Left kidney (tissue), 8 donors: ENCODE results near the gene TLR2. TPM values are rescaled to one million over a fixed set of nuclear protein-coding genes. Genes with fewer than 3 reads are reported as not detected.

Source experiments
- DNase-seq: peaks from one replicate; pipeline ENCODE4 v3.0.0-alpha.2; 2013
- long read RNA-seq, 8 donors: transcript quantifications; one replicate each; lab custom pipeline, GENCODE V29; 2026
- polyA plus RNA-seq: library from polyadenylated mRNA; unstranded; fragments of 120-200 nt; gene quantifications from one replicate; pipeline ENCODE4 v1.2.1, GENCODE V29; 2013; ENCODE audit not compliant: insufficient read length

Gene TLR2, protein sequence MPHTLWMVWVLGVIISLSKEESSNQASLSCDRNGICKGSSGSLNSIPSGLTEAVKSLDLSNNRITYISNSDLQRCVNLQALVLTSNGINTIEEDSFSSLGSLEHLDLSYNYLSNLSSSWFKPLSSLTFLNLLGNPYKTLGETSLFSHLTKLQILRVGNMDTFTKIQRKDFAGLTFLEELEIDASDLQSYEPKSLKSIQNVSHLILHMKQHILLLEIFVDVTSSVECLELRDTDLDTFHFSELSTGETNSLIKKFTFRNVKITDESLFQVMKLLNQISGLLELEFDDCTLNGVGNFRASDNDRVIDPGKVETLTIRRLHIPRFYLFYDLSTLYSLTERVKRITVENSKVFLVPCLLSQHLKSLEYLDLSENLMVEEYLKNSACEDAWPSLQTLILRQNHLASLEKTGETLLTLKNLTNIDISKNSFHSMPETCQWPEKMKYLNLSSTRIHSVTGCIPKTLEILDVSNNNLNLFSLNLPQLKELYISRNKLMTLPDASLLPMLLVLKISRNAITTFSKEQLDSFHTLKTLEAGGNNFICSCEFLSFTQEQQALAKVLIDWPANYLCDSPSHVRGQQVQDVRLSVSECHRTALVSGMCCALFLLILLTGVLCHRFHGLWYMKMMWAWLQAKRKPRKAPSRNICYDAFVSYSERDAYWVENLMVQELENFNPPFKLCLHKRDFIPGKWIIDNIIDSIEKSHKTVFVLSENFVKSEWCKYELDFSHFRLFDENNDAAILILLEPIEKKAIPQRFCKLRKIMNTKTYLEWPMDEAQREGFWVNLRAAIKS
- polyA plus RNA-seq = 9.8 TPM
- long read RNA-seq, donor 1, full-length matches to known transcripts = 2 of 2 reads
- long read RNA-seq, donor 1, partial matches to known transcripts = 0 of 2 reads
- long read RNA-seq, donor 1, other reads (novel, unspliced or antisense) = 0 of 2 reads
- long read RNA-seq, donor 2, full-length matches to known transcripts = 5 of 5 reads
- long read RNA-seq, donor 2, partial matches to known transcripts = 0 of 5 reads
- long read RNA-seq, donor 2, other reads (novel, unspliced or antisense) = 0 of 5 reads
- long read RNA-seq, donor 3, full-length matches to known transcripts = 2 of 2 reads
- long read RNA-seq, donor 3, partial matches to known transcripts = 0 of 2 reads
- long read RNA-seq, donor 3, other reads (novel, unspliced or antisense) = 0 of 2 reads
- long read RNA-seq, donor 4, full-length matches to known transcripts = 1 of 1 reads
- long read RNA-seq, donor 4, partial matches to known transcripts = 0 of 1 reads
- long read RNA-seq, donor 4, other reads (novel, unspliced or antisense) = 0 of 1 reads
- long read RNA-seq, donor 5, full-length matches to known transcripts = 3 of 3 reads
- long read RNA-seq, donor 5, partial matches to known transcripts = 0 of 3 reads
- long read RNA-seq, donor 5, other reads (novel, unspliced or antisense) = 0 of 3 reads
- long read RNA-seq, donor 6 = 0 reads
- long read RNA-seq, donor 7, full-length matches to known transcripts = 3 of 3 reads
- long read RNA-seq, donor 7, partial matches to known transcripts = 0 of 3 reads
- long read RNA-seq, donor 7, other reads (novel, unspliced or antisense) = 0 of 3 reads
- long read RNA-seq, donor 8, full-length matches to known transcripts = 2 of 2 reads
- long read RNA-seq, donor 8, partial matches to known transcripts = 0 of 2 reads
- long read RNA-seq, donor 8, other reads (novel, unspliced or antisense) = 0 of 2 reads

DNA sequence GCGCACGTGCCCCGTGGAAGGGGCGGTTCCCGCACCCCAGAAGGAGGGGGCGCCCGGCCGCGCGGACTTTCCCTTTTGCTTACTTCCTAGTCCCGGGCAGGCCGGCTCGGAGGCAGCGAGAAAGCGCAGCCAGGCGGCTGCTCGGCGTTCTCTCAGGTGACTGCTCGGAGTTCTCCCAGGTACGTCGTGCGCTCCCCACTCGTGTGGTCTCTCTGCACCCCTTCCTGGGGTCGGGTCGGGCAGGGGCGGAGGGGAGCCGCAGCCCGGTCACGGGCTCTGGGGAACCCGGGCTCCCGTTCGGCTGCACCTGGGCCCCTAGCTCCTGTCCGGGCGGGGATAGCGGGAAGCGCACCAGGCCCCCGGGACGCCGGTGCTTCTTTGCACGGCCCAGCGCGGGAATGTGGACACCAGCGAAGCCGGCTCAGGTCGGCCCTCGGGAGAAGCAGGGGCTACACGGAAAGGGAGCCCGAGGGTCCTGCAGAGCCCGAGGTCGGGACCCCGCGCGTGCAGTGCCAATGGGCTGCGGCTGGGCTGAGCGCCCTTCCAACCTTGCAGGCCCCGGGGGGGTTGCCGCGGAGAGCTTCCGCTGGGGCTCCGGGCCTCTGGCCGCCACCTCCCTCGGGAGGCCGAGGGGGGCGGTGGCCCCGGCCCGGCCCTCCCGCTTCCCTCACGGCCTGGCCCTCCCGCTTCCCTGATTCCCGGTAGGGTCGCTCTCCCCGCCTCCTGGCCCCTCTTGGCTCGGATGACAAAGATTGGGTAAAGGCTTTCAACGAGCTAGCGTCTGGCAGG lies at the start of gene TLR2:
TSS of gene TLR2 (plus strand) at position 99 of the 789 bp plus-strand sequence. CDS start 18,628 bp downstream, outside the sequence.
- peak; percentile 33 for DNase-seq

DNA sequence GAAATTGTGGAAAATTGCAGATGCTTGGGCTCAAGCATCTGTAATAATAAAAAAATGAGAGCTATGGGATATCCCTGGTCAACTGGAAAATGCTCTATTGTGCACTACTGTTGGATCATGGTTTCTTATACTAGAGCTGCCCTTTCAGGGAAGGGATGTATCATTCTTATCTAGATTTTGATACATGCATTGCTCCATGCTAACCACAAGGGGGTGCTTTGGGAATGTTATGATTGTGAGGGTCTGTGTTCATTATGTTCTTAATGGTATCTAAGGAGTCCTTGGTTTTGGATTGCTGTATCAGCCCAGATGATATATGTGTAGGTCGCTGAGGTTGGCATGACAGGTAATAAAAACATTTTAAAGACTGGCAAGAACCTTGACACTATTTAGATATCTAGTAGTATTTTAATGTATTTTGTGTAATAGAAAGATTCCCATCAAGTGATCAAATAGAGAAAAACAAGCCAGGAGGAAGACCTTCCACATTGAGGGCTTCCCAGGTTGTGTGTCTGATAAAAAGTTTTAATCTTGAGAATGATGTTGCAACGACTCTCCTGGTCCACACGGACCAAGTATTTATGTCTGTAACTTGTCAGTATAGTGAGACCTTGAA lies 49.2 kb upstream of the TLR2 start:
- no peak for DNase-seq

DNA sequence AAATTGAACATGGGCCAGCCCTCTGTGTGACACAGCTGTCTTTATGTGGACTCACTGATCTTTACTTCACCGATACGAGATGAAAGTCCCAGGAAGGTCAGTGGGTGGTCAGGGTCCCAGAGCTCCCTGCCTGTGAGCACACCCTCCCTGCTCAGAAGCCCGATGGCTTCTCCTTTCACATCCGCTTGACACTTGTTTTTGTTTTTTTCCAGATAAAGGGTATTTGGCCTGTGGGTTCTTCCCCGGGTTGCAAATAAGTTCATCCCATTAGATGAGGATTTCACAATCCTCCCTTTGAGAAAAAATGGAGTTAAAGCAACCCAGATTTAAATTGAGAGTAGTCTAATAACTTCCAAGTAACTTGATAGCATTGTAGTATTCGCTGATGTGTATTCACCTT lies 48.2 kb upstream of the TLR2 start:
- no peak for DNase-seq

DNA sequence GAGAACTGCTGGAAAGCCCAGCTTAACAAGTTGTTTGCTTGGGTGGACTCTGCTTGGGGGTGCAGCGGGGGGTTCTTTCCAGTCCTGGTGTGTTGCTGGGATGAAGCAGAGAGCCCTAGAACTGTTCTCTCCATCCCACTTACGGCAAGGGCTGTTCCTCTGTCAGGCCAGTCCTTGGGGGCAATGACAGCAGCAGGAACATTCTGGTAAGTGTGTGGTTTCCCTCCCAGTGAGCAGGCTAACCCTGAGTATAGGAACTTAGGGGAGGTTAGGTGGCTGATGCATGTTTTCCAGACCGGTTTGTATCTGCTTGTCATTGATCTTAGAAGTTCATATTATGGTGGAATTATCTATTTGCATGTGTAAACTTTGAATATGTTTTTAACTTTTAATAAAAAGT lies 46.9 kb upstream of the TLR2 start:
- no peak for DNase-seq

DNA sequence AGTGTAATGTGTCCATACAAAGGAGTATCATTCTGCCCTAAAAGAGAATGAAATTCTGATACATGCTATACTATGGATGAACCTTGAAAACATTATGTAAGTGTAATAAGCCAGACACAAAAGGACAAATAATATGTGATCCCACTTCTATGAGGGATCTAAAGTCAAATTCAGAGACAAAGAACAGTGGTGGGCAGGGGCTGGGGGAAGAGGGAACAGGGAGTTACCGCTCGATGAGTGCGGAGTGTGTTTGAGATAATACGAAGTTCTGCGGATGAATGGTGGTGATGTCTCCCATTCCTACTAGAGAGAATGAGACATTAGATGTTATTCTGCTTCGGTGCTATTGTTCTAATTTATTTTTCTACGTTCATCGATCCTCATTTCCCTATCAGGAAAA lies 46.1 kb upstream of the TLR2 start:
- no peak for DNase-seq

DNA sequence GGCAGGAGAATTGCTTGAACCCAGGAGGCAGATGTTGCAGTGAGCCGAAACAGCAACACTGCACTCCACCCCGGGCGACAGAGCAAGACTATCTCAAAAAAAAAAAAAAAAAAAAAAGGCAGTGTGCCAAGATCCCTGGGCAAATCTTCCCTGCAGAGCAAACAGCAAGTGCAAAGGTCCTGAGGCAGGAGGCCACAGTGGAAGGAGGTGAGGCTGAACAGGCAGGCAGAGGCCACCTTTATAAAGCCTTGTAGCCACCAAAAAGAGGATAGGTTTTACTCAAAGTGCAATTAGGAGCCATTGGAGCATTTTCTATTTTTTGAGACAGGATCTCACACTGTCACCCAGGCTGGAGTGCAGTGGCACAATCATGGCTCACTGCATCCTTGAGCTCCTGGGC lies 45.1 kb upstream of the TLR2 start:
- no peak for DNase-seq

DNA sequence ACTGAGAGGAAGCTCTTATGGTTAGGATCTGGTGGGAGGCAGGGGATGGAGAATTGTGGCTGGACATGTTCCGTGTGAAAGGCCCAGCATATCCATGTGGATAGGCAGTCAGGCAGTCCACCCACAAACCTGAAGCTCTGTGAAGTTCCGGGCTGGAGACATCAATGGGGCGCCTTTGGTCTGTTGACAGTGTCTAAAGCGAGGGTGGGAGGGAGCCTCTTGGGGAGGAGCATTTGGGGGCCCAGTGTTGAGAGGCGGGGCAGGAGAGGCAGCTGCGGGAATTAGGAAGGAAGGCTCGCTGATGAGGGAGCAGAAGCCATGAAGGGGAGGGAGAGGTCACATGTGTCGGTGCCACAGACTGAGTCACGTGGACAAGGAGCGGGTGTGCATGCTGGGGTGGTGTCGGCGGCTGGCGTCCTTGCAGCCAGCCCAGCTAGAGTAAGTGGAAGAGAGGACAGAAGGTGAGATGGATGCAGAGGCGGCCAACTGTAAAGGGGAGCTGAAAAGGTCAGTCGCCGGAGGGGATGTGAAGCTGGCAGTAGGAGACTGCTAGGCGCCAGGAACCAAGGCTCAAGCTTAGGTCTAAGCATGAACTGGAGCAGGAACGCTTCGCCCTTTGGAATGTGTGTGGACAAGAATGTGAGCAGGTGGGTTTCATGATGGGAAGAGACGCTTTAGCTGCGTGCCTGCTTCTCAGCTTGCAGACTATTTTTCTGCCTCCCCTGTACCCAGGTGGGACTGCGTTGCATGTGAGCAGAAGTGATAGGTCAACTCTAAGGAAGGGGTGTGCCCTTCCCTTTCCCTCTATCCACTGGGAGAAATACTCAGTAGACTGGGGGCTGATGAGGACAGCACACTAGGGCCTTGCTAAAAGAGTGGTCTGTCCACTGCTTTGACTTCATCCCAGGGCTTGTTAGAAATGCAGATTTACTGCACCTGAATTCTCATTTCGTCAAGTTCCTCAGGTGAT lies 44.0 kb upstream of the TLR2 start:
- peak; percentile 34 for DNase-seq

DNA sequence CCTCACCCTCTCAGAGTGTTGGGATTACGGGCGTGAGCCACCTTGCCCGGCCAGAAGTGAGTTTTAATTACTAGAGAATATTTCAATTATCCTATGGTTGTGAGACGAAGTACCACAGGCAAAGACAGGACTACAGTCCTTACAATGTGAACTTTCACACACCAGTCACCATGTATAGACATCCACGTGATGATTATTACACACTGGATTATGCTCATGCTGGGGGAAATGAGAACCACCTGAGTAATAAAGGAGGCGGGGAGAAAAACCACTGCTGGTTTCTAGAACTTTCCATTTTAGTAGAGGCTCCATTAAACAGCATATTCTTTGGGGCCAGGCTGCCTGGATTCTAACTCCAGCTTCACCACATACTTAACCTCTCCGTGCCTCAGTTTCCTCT lies 42.5 kb upstream of the TLR2 start:
- DNase-seq = no peak

DNA sequence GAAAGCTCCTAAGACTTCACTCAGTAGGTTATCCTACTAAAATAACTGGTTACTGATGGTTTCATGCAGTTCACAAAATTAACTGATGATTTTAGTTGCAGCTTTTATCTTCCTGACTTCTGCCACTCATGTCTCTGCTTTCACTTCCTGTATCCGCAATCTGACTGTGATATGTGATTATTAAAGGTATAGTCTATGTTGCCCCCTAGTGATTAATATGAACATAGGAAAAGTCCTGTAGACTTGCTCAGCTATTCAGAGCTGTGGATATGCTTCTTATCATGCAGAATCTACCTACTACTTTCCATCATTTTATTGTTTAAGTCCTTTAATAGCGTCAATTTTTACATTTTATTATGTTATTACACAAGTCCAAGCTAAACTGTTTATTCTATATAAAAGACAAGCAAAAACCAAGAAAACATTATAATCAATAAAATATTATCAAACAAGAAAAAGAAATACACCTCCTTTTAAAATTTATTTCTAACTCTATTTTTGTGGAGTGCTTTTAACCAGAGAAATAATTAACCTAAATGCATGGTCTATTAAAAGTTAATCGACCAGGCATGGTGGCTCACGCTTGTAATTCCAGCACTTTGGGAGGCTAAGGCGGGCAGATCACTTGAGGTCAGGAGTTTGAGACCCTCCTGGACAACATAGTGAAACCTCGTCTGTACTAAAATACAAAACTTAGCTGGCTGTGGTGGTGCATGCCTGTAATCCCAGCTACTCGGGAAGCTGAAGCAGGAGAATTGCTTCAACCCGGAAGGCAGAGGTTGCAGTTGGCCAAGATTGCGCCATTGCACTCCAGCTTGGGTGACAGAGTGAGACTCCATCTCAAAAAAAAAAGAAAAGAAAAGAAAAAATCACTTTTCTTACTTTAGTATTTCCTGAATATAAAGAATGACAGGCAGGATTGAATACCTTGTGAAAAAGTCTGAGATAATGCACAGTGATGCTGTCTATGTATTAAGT lies 40.4 kb upstream of the TLR2 start:
- peak; percentile 44 for DNase-seq

DNA sequence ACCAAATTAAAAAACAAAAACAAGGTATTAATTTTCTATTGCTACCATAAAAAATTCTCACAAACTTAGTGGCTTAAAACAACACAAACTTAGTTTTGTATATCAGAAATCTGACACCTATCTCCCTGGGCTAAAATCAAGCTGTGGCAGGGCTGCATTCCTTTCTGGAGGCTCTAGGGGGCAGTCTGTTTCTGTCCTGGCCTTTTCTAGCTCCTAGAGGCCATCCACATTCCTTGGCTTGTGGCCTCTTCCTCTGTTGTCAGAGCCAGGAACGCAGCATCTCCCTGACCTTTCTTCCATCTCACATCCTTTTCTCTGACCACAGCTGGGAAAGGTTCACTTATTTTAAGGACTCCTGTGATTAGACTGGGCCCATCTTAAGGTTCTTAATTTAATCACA lies 38.9 kb upstream of the TLR2 start:
- no peak for DNase-seq

DNA sequence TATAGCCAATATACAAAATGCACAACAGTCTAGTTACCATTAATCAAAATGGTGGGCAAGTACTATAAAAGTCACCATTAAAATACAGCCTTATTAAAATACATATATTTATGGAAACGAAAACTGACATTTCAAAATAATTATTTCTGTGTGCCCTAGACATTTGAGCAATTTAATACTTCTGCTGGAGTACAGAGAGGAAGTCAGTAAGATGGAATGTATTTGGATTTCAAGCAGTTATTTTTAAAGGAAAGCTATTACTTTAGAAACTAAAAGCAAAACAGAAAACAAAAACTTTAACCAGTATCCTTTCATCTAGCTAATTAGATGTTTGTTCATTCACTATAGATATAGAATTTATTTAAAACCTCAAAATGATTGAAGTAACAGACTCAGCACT lies 37.8 kb upstream of the TLR2 start:
- DNase-seq = no peak

DNA sequence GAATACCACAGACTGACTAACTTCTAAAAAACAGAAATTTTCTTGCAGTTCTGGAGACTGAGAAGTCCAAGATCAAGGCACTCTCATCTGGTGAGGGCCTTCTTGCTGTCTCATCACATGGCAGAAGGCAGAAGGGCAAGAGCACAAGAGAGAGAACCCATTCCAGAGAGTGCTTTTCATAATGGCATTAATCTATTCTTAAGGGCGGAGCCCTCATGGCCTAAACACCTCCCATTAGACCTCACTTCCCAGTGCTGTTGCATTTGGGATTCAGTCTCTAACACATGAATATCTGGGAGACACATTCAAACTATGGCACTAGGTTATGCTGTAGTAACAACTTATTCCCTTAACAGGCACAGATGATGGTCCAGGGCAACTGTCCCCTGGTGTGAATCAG lies 37.1 kb upstream of the TLR2 start:
- DNase-seq = no peak

DNA sequence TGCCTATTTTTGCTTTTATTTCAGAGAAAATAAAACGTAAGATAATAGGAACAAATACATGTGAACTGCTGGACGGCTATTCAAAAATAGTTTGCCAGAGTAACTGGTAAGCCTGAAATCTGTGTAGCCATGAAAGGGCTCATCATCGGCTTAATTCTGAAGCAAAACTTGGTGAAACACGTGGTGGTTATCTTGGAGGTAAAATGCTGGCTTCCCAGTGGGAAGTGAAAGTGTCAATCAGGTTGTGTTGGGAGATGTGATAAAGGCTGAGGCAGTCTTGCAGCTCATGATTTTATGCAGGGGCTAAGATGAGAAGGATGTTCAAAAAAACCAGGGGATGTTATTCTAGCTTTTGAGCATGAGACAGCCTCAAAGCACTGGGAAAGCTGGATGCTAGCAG lies 36.1 kb upstream of the TLR2 start:
- DNase-seq = no peak

DNA sequence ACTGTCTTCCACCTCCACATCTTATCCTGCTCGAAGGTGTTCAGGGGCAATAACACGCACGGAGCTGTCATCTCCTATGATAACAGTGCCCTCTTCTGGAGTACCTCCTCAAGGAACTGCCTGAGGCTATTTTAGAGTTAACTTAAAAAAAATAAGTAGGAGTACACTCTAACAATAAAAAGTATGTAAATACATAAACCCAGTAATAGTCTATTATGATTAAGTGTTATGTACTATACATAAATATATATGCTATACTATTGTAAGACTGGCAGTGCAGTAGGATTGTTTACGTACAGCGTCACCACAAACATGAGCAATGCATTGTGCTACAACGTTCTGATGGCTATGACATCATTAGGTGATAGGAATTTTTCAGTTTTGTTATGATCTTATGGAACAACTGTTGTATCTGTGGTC lies 34.5 kb upstream of the TLR2 start:
- DNase-seq = no peak

DNA sequence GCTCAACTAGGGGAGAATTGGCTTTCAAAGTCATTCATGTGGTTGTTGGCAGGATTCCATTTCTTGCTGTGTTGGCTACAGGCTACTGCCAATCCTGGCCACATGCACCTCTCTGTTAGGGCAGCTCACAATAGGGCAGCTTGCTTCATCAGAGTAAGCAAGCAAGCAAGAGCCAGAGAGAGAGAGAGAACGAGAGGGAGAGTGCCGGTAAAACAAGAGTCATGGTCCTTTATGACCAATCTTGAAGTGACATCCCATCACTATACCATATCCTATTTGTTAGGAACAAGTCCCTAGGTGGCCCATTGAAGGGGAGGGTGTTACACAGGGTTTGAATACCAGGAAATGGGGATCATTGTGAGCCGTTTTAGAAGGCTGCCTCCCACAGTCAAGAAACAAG lies 33.0 kb upstream of the TLR2 start:
- no peak for DNase-seq

DNA sequence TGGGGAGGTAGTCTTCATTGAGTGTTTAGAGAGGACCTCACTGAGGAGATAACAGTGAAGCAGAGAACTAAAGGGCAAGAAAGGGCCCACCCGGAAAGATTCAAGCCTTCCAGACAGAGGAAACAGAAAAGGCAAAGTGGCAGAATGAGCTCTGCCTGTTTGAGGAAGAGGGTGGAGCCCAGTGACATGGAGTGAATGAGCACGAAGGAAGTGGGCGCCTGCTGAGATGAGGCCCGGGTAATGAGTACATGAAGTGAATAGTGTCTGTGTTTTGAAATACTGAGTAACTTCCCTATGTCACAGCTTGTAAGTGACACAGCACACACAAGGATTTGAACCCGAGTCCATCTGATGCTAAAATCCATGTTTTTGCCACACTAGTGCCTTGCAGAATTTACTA lies 32.5 kb upstream of the TLR2 start:
- DNase-seq = no peak

DNA sequence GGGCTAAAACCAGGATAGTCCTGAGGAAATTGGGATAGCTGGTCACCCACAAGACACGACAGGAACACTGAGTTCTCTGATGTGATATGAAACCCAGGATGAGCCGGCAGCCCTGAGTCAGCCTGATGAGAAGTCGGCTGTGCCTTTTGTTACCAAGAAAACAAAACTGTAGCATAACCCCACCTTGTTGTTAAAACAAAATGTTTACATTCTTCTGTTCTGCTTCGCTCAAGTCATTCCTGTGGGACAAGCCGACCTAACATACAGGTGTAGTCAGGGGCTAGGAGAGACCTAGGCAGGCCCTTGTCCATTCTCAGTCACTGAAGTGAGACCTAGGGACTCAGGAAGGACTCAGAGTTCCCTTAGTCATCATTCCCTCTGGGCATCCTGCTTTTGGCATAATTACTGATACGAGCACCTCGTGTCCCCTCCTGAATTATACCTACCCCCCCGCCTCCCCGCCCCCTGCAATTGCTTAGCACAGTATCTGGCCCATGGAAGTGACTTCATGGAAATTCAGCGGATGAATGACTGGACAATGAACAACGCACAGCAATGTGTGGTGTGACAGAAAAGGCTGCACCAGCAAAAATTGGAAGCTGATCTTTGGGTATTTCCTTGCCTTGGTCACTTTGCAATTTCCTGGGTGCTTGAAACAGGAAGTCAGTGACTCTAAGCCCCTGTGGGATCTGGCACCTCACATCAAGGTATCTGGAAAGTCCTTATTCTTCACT lies 31.9 kb upstream of the TLR2 start:
- no peak for DNase-seq
